Body of pancreas (tissue), 4 donors: ENCODE measurements around the gene PTPRN2. TPM values are rescaled to one million over a fixed set of nuclear protein-coding genes. Genes with fewer than 3 reads are reported as not detected.

Source experiments
- ATAC-seq: fragments of 150-250 bp; one replicate; pipeline ENCODE4 v1.9.1; 2016
- DNase-seq, 4 donors: peaks; one replicate each; pipeline ENCODE4 v3.0.0-alpha.2; 2019
- H3K27ac ChIP-seq, 4 donors: fragments of 200-600 bp; sonication (generic); 1 replicate in 3 of 4; 2 replicates in 1 of 4; pipeline versions ENCODE4 v1.5.1 to v1.6.1; 2016 to 2019; ENCODE audit warnings: mild to moderate bottlenecking in 1 of 4, mixed read lengths in 1 of 4, moderate library complexity in 1 of 4
- H3K27me3 ChIP-seq, 2 donors: fragments of 200-600 bp; sonication (generic); one replicate each; pipeline ENCODE4 v1.6.0; 2016; ENCODE audit warnings: mild to moderate bottlenecking in 1 of 2
- H3K36me3 ChIP-seq, 2 donors: fragments of 200-600 bp; sonication (generic); replicated peaks in 1 of 2; 2 replicates each; pipeline ENCODE4 v1.5.1; 2016; ENCODE audit warnings: low read depth in 2 of 2; ENCODE audit not compliant: insufficient read depth in 1 of 2
- H3K4me1 ChIP-seq: fragments of 200-600 bp; sonication (generic); one replicate; pipeline ENCODE4 v1.6.0; 2016
- H3K4me3 ChIP-seq, 2 donors: fragments of 200-600 bp; sonication (generic); 1 replicate in 1 of 2; 2 replicates in 1 of 2; pipeline ENCODE4 v1.5.1; 2016 to 2019
- H3K9me3 ChIP-seq, 3 donors: fragments of 200-600 bp; sonication (generic); 1 replicate in 2 of 3; 2 replicates in 1 of 3; pipeline ENCODE4 v1.5.1; 2016
- CTCF ChIP-seq, 7 experiments: fragments of 450-650 bp in 4 of 7; fragments of 200-600 bp in 3 of 7; sonication (generic) in 3 of 7; IDR thresholded peaks; one replicate each; pipeline ENCODE4 v1.5.1; 2016 to 2019; ENCODE audit warnings: antibody characterized with exemption in 7 of 7
- POLR2A ChIP-seq, 3 donors: fragments of 450-650 bp; IDR thresholded peaks; one replicate each; pipeline ENCODE4 v1.6.1; 2016; ENCODE audit warnings: antibody characterized with exemption in 3 of 3, mild to moderate bottlenecking in 2 of 3
- WGBS, 2 donors: methylation state at CpG; one replicate each; pipeline ENCODE4 v1.1.5; 2017; 5-methylcytosine and 5-hydroxymethylcytosine counted together
- intact Hi-C: fragments of 100-400 bp; cut with DNase I; formaldehyde crosslinking; loops from one replicate; pipeline ENCODE4 v1.15.1; 2023
- total RNA-seq, 2 donors: library from RNA; depleted of rRNA; stranded (reverse); fragments of >200 nt; gene quantifications; one replicate each; pipeline ENCODE4 v1.1.0, GENCODE V29; 2016

Gene PTPRN2
- total RNA-seq, 2 donors from 2014 or later: 31.6 to 76.1 TPM

GRCh38 chr7:158620839-158621441, 33.3 kb upstream of the PTPRN2 start:
- ATAC-seq: no peak
- 82 to 88% methylated on average over 6 of the region's 6 CpGs for WGBS, 2 donors

GRCh38 chr7:158620418-158620817, 32.8 kb upstream of the PTPRN2 start:
- DNase-seq (no peak), ATAC-seq (no peak)
- Histone ChIP-seq H3K36me3 (no peaks in the 10 kb centered on the region), H3K27ac (no peak overlapping the region), H3K27me3 (no peaks in the 10 kb centered on the region), H3K4me1 (no peaks in the 10 kb centered on the region), H3K4me3 (no peak overlapping the region), H3K9me3 (no peaks in the 10 kb centered on the region)
- TF ChIP-seq POLR2A (IDR thresholded peaks at IDR 0.05): no peak
- no peak for TF ChIP-seq CTCF (IDR thresholded peaks at IDR 0.05)
- WGBS, 2 donors: 91 to 100% methylated on average over 5 of the region's 5 CpGs
- intact Hi-C loops: no loop called here

More at GRCh38 chr7:158620839-158621441, 33.3 kb upstream of the PTPRN2 start:
- no peaks in the 10 kb centered on the region for H3K4me1 ChIP-seq
- H3K9me3 ChIP-seq: no peaks in the 10 kb centered on the region
- intact Hi-C loops: no loop called here
- no peak for DNase-seq
- H3K36me3 ChIP-seq: no peaks in the 10 kb centered on the region
- H3K27me3 ChIP-seq: no peaks in the 10 kb centered on the region
- no peak overlapping the region for H3K4me3 ChIP-seq
- TF ChIP-seq CTCF (IDR thresholded peaks at IDR 0.05): no peak
- TF ChIP-seq POLR2A (IDR thresholded peaks at IDR 0.05): no peak
- H3K27ac ChIP-seq: no peak overlapping the region

GRCh38 chr7:158618745-158619140, 31.1 kb upstream of the PTPRN2 start:
- ATAC-seq (no peak), DNase-seq (no peak)
- no peaks in the 10 kb centered on the region for H3K27me3 ChIP-seq
- no peaks in the 10 kb centered on the region for H3K9me3 ChIP-seq
- no peaks in the 10 kb centered on the region for H3K36me3 ChIP-seq
- intact Hi-C loops: no loop called here
- WGBS, 2 donors: 92 to 99% methylated on average over 4 of the region's 4 CpGs
- no peaks in the 10 kb centered on the region for H3K4me1 ChIP-seq
- no peak overlapping the region for H3K4me3 ChIP-seq
- no peak for TF ChIP-seq CTCF (IDR thresholded peaks at IDR 0.05)
- no peak for TF ChIP-seq POLR2A (IDR thresholded peaks at IDR 0.05)
- no peak overlapping the region for H3K27ac ChIP-seq

- intact Hi-C loops: no loop called here
- Histone ChIP-seq H3K27me3 (no peaks in the 10 kb centered on the region), H3K27ac (no peak overlapping the region), H3K9me3 (no peaks in the 10 kb centered on the region), H3K36me3 (no peaks in the 10 kb centered on the region), H3K4me3 (no peak overlapping the region), H3K4me1 (no peaks in the 10 kb centered on the region)
- no peak for ATAC-seq
- WGBS, 2 donors: 96 to 100% methylated on average over 3 of the region's 3 CpGs
- no peak for DNase-seq
- no peak for TF ChIP-seq CTCF (IDR thresholded peaks at IDR 0.05)
- TF ChIP-seq POLR2A (IDR thresholded peaks at IDR 0.05): no peak
Measured at GRCh38 chr7:158617737-158618128, 30.1 kb upstream of the PTPRN2 start.

GRCh38 chr7:158616050-158616449, 28.4 kb upstream of the PTPRN2 start:
- intact Hi-C loops: no loop called here
- Histone ChIP-seq H3K4me1 (no peaks in the 10 kb centered on the region), H3K4me3 (no peak overlapping the region), H3K36me3 (no peaks in the 10 kb centered on the region), H3K27me3 (no peaks in the 10 kb centered on the region), H3K27ac (no peak overlapping the region), H3K9me3 (no peaks in the 10 kb centered on the region)
- DNase-seq (no peak), ATAC-seq (no peak)
- no peak for TF ChIP-seq CTCF (IDR thresholded peaks at IDR 0.05)
- TF ChIP-seq POLR2A (IDR thresholded peaks at IDR 0.05): no peak
- WGBS, 2 donors: 58 to 68% methylated on average over 2 of the region's 2 CpGs
